GM12878 (cell line): ENCODE results near the gene XAGE3. TPM values are rescaled to one million over a fixed set of nuclear protein-coding genes. Genes with fewer than 3 reads are reported as not detected.

Experiments
- ATAC-seq: fragments of 200-7000 bp; cut with Tn5 transposase; 3 replicates; pipeline ENCODE4 v1.9.1; 2020; ENCODE audit warnings: mild to moderate bottlenecking, moderate library complexity
- BruUV-seq: library from RNA; stranded (reverse); fragments of 400-500 nt; replicated peaks from 2 replicates; lab custom pipeline; 2021; lab: Mats Ljungman, UMichigan
- CTCF ChIA-PET: fragments of 300-600 bp; sonication (Branson Sonifier 250); formaldehyde crosslinking; extraction: SDS; loops from one replicate; lab custom pipeline; 2021; ENCODE audit warnings: inconsistent platforms; lab: Yijun Ruan, JAX
- POLR2A ChIA-PET: fragments of 350-600 bp; formaldehyde crosslinking; extraction: SDS; loops from one replicate; lab custom pipeline; 2021; ENCODE audit warnings: inconsistent platforms; lab: Charles Lee
- RAD21 ChIA-PET: fragments of 300-600 bp; sonication (Branson Sonifier 250); formaldehyde crosslinking; loops from one replicate; lab custom pipeline; 2023; ENCODE audit warnings: antibody characterized with exemption; ENCODE audit not compliant: unreplicated experiment; lab: Charles Lee
- SMC1A ChIA-PET: fragments of 300-600 bp; sonication (Branson Sonifier 250); formaldehyde crosslinking; loops from one replicate; lab custom pipeline; 2023; ENCODE audit not compliant: unreplicated experiment, uncharacterized antibody; lab: Charles Lee
- DNase-seq: peaks from one replicate; pipeline ENCODE4 v3.0.0-alpha.2; 2011; ENCODE audit warnings: low read depth, low spot score
- FAIRE-seq: peaks from 3 replicates; lab custom pipeline; 2011; peaks lifted over from hg19 to GRCh38; lab: Jason Lieb, UNC
- H2AFZ ChIP-seq: 2 replicates; pipeline ENCODE4 v1.6.0; 2011; ENCODE audit warnings: low read depth, low read length, control low read depth; ENCODE audit not compliant: control insufficient read depth
- H3K27ac ChIP-seq: 2 replicates; pipeline ENCODE4 v1.5.1; 2011; ENCODE audit warnings: control low read depth; ENCODE audit not compliant: control insufficient read depth, insufficient read depth
- H3K27me3 ChIP-seq, 2 experiments: replicated peaks in 1 of 2; 2 replicates each; pipeline versions ENCODE4 v1.6.0 to v1.6.1; 2011; ENCODE audit warnings: low read length in 1 of 2; ENCODE audit not compliant: control insufficient read depth in 2 of 2, insufficient read depth in 2 of 2
- H3K36me3 ChIP-seq, 2 experiments: 2 replicates each; pipeline ENCODE4 v1.5.1; 2011; ENCODE audit warnings: low read length in 1 of 2; ENCODE audit not compliant: control insufficient read depth in 2 of 2, insufficient read depth in 2 of 2
- H3K4me1 ChIP-seq: 2 replicates; pipeline ENCODE4 v1.6.1; 2011; ENCODE audit warnings: mild to moderate bottlenecking, low read length, moderate library complexity, mixed read lengths; ENCODE audit not compliant: control insufficient read depth, insufficient read depth
- H3K4me2 ChIP-seq: 2 replicates; pipeline ENCODE4 v1.6.0; 2011; ENCODE audit warnings: control low read depth; ENCODE audit not compliant: control insufficient read depth, insufficient read depth
- H3K4me3 ChIP-seq: fragments of 200-600 bp; sonication (generic); 2 replicates; pipeline ENCODE4 v1.5.1; 2016
- H3K79me2 ChIP-seq: 2 replicates; pipeline ENCODE4 v1.6.0; 2011; ENCODE audit warnings: low read length; ENCODE audit not compliant: control insufficient read depth, insufficient read depth
- H3K9ac ChIP-seq: 2 replicates; pipeline ENCODE4 v1.8.0; 2011; ENCODE audit warnings: low read length, control low read depth, mixed read lengths; ENCODE audit not compliant: control insufficient read depth, insufficient read depth
- H3K9me3 ChIP-seq: replicated peaks from 3 replicates; pipeline ENCODE4 v1.5.1; 2011; ENCODE audit warnings: mild to moderate bottlenecking, low read length; ENCODE audit not compliant: control insufficient read depth, insufficient read depth
- H4K20me1 ChIP-seq: 2 replicates; pipeline ENCODE4 v1.6.0; 2011; ENCODE audit not compliant: control insufficient read depth, insufficient read depth
- BHLHE40 ChIP-seq, 2 experiments: fragments of 450-650 bp in 1 of 2; IDR thresholded peaks; 2 replicates each; pipeline ENCODE4 v1.6.1; 2011 to 2017; ENCODE audit warnings: low read depth in 2 of 2, borderline replicate concordance in 1 of 2, improper control_type of control experiment in 1 of 2, low read length in 1 of 2, mild to moderate bottlenecking in 1 of 2
- NFXL1 ChIP-seq: fragments of 450-650 bp; IDR thresholded peaks from 2 replicates; pipeline ENCODE4 v1.6.1; 2017; ENCODE audit warnings: antibody characterized with exemption, mild to moderate bottlenecking, borderline replicate concordance
- PAX8 ChIP-seq: fragments of 450-650 bp; IDR thresholded peaks from 2 replicates; pipeline ENCODE4 v1.6.1; 2017; ENCODE audit warnings: mild to moderate bottlenecking, moderate library complexity
- ZNF24 ChIP-seq: fragments of 450-650 bp; IDR thresholded peaks from 2 replicates; pipeline ENCODE4 v1.6.1; 2017; ENCODE audit warnings: antibody characterized with exemption, mild to moderate bottlenecking
- WGBS: methylation state at CpG from one replicate; pipeline ENCODE4 v1.1.6; 2016; ENCODE audit warnings: low lambda C conversion rate; ENCODE audit not compliant: insufficient replicate concordance, insufficient coverage; ENCODE audit errors: missing lambda C conversion rate; 5-methylcytosine and 5-hydroxymethylcytosine counted together
- in situ Hi-C: fragments of 300-500 bp; cut with MboI; formaldehyde crosslinking; loops from 9 replicates; pipeline ENCODE4 v1.14.3; 2018; ENCODE audit warnings: mixed read lengths
- intact Hi-C: fragments of 100-400 bp; cut with micrococcal nuclease; formaldehyde crosslinking; loops from one replicate; pipeline ENCODE4 v1.14.2; 2022; ENCODE audit not compliant: unreplicated experiment
- polyA plus RNA-seq, 11 experiments: library from polyadenylated mRNA; depleted of rRNA in 4 of 11; unstranded in 6 of 11; stranded (reverse) in 5 of 11; fragments of >200 nt; fragmentation: Nextera tagmentation in 4 of 11; fragmentation: Illumina TruSeq in 1 of 11; extraction: Ambion mirVana in 4 of 11; extraction: Trizol in 1 of 11; gene quantifications; 1 replicate in 1 of 11; 2 replicates in 10 of 11; pipeline versions ENCODE4 v1.2.1 to v1.2.3, GENCODE V29; 2011 to 2016; ENCODE audit warnings: inconsistent platforms in 2 of 11, missing spikeins in 2 of 11, low read depth in 1 of 11
- total RNA-seq, 4 experiments: library from RNA; depleted of rRNA in 3 of 4; stranded (reverse); fragments of >200 nt in 3 of 4; fragmentation: Illumina TruSeq in 1 of 4; extraction: Trizol in 1 of 4; gene quantifications; 2 replicates each; pipeline versions ENCODE4 v1.2.1 to v1.2.3, GENCODE V29; 2013 to 2021
- TF ChIP-seq, protein P1 (sequence below): fragments of 450-650 bp; IDR thresholded peaks from 2 replicates; pipeline ENCODE4 v1.6.1; 2016; ENCODE audit warnings: mild to moderate bottlenecking
- TF ChIP-seq, protein P2 (sequence below): fragments of 150-350 bp; IDR thresholded peaks from 2 replicates; pipeline ENCODE4 v1.6.1; 2016; ENCODE audit warnings: low read depth, low read length

Gene XAGE3
- total and polyA plus RNA-seq, 10 of the 15 experiments (the other 5 are each of a cell fraction or from before 2014, with no cell fraction given) = not detected

DNA sequence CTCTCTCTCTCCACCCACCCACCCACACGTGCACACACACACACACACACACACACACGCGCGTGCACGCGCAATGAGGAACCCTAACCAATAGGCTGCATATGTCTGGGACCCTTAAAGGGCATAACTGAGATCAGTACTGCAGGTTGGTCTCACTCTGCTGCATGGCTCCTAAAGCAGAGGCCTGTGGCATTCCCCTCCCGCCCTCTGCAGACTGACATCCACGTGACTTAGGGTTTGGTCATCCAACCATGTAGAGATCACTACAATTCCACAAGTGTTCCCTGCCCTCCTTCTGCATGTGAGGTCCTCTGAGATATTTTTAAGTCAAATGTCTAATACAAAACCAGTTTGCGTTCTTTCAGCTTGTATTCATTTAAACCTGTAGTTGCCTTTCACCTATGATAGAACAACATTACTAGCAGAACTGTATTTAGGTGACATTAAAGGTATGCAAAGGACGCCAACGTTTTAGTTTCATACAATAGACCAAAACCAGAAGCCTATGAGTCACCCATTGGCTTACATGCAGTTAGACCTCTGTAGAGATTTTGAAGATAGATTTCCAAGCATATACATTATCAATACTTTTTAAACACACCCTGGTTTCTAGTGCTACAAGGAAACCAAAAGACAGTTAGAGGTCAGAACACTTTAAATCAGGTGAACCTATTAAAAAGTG lies 46.7 kb downstream of the XAGE3 start:
- CTCF ChIA-PET = no interaction called here
- FAIRE-seq (no peak), ATAC-seq (no peak), DNase-seq (no peak)
- Histone ChIP-seq H3K27ac (no peak overlapping the region), H3K79me2 (no peaks in the 10 kb centered on the region), H3K4me1 (no peaks in the 10 kb centered on the region), H3K4me3 (no peak overlapping the region), H3K9ac (no peak overlapping the region), H3K27me3 (no peaks in the 10 kb centered on the region; a peak in 1 of 4 replicates), H3K4me2 (no peak overlapping the region), H3K36me3 (no peaks in the 10 kb centered on the region), H2AFZ (no peak overlapping the region), H3K9me3 (no peaks in the 10 kb centered on the region; the same call in 2 of the 3 replicates), H4K20me1 (no peaks in the 10 kb centered on the region)
- SMC1A ChIA-PET = no interaction called here
- WGBS = 22% methylated on average over 10 of the region's 11 CpGs
- RAD21 ChIA-PET = no interaction called here
- intact Hi-C loops = no loop called here
- BruUV-seq = no TSS peak
- POLR2A ChIA-PET = no interaction called here
- TF ChIP-seq BHLHE40 (IDR thresholded peaks at IDR 0.05; ENCODE audit: borderline replicate concordance in 1 of 2, low read depth in 2 of 2, low read length in 1 of 2) (peak in 1 of 2 experiments; percentile 43; a peak in 1 of 4 replicates), ZNF24 (no peak), NFXL1 (no peak), PAX8 (no peak)
- TF ChIP-seq, protein P1, sequence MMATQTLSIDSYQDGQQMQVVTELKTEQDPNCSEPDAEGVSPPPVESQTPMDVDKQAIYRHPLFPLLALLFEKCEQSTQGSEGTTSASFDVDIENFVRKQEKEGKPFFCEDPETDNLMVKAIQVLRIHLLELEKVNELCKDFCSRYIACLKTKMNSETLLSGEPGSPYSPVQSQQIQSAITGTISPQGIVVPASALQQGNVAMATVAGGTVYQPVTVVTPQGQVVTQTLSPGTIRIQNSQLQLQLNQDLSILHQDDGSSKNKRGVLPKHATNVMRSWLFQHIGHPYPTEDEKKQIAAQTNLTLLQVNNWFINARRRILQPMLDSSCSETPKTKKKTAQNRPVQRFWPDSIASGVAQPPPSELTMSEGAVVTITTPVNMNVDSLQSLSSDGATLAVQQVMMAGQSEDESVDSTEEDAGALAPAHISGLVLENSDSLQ = no peak
- TF ChIP-seq, protein P2, sequence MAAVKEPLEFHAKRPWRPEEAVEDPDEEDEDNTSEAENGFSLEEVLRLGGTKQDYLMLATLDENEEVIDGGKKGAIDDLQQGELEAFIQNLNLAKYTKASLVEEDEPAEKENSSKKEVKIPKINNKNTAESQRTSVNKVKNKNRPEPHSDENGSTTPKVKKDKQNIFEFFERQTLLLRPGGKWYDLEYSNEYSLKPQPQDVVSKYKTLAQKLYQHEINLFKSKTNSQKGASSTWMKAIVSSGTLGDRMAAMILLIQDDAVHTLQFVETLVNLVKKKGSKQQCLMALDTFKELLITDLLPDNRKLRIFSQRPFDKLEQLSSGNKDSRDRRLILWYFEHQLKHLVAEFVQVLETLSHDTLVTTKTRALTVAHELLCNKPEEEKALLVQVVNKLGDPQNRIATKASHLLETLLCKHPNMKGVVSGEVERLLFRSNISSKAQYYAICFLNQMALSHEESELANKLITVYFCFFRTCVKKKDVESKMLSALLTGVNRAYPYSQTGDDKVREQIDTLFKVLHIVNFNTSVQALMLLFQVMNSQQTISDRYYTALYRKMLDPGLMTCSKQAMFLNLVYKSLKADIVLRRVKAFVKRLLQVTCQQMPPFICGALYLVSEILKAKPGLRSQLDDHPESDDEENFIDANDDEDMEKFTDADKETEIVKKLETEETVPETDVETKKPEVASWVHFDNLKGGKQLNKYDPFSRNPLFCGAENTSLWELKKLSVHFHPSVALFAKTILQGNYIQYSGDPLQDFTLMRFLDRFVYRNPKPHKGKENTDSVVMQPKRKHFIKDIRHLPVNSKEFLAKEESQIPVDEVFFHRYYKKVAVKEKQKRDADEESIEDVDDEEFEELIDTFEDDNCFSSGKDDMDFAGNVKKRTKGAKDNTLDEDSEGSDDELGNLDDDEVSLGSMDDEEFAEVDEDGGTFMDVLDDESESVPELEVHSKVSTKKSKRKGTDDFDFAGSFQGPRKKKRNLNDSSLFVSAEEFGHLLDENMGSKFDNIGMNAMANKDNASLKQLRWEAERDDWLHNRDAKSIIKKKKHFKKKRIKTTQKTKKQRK = no peak
- in situ Hi-C loops = no loop called here
